NCI-H82 (cell line): Measurements from ENCODE around the gene ELL.
"Not testable (repeated sequence)": the region's sequence is repeated elsewhere in the genome, so short reads cannot be mapped to it uniquely, and the experiment has no call there.

ENCODE experiments used
- DNase-seq: peaks from one replicate; lab custom pipeline; 2025; lab: John Stamatoyannopoulos, UW

ELL gene

GRCh38 chr19:18521692-18522123 lies at the start of gene ELL:
Gene ELL (minus strand): TSS chr19:18522070. CDS start chr19:18522055, 15 bp downstream.
- DNase-seq: no peak

DNA sequence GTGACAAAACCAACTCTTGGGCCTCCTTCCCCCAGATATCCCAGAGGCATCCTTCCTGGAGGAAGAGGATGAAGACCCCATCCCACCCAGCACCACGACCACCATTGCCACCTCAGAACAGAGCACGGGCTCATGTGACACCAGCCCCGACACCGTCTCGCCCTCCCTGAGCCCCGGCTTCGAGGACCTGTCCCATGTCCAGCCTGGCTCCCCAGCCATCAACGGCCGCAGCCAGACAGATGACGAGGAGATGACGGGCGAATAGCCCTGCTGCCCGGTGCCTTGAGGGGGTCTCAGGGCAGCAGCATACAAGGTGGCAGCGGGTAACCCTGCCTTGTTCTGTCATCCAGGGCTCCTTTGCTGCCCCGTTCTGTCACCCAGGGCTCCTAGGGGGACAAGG lies 46.5 kb upstream of the ELL start:
- DNase-seq: no peak

- DNase-seq: no peak
Observed at GRCh38 chr19:18566953-18567352, 45.1 kb upstream of the ELL start.

DNA sequence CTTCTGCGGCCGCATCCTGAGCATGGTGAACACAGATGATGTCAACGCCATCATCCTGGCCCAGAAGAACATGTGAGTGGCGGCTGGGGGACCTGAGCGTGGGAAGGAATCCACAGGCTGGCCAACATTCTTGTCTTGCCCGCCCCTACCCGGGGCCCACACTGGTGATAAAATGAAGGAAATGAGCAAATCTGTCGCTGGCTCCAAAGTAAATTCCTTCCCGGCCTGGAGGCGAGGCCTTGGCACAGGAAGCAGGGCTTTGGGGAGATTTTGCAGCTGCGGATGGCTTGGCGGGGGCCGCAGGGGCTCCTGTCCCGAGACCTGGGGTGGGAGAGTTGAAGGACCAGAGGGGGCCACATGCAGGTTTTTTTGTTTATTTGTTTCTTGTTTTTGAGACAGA lies 40.2 kb upstream of the ELL start:
- DNase-seq: no peak

- DNase-seq: no peak
Observed at GRCh38 chr19:18559685-18560084, 37.8 kb upstream of the ELL start.

- DNase-seq: no peak
Observed at GRCh38 chr19:18558604-18559003, 36.7 kb upstream of the ELL start.

DNA sequence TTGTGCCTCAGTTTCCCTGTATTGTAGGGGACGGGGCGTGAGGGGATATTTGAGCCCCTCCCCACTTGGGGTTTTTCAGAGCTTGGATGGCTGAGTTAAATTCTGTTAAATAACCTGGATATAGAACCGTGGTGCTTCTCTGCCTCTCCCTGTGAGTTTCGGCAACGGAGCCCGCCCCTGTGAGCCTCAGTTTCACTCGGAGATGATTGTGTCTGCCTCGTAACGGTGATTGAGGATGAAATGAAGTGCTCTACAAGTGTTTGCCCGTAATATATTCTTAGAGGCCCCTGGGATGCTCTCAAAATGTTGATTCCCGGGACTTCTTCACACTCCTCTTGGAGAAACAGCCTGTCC lies 36.3 kb upstream of the ELL start:
- DNase-seq: no peak

- DNase-seq: peak; percentile 100
Observed at GRCh38 chr19:18557411-18558201, 35.7 kb upstream of the ELL start, which contains the start of gene KXD1. Gene KXD1 (plus strand): TSS chr19:18557870. CDS start chr19:18562057, 4,187 bp downstream.

- DNase-seq: peak; percentile 79
Observed at GRCh38 chr19:18551631-18552030, 29.8 kb upstream of the ELL start.

DNA sequence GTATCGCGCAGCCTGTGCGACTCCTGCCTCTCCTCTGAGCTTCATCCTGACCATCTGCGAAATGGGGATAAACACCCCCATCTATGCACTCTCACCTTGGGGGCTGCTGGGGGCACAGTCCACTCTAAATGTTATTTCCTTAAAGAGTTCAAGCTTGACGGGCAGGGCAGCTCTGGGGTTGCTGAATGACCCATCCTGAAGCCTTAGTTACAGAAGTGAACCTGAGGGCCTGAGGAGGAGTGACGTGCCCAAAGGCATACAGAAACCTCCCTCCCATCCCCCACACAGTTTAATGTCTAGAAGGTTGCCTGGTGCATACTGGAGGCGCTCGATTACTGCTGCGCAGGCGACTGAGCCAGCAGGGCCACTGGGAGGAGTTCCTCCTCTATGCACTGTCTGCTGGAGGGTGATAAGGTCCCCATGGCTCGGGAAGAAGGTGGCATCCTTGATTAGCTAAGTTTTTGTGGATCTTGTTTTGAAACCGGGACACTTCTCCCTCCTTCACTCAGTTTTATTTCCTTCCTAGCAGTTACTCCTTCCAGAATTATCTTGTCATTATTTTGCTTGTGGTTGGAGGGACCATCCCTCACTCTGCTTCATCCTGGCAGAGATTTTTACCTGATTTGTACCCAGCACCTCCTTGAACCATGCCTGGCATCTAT lies 22.1 kb upstream of the ELL start:
- DNase-seq: peak; percentile 90

DNA sequence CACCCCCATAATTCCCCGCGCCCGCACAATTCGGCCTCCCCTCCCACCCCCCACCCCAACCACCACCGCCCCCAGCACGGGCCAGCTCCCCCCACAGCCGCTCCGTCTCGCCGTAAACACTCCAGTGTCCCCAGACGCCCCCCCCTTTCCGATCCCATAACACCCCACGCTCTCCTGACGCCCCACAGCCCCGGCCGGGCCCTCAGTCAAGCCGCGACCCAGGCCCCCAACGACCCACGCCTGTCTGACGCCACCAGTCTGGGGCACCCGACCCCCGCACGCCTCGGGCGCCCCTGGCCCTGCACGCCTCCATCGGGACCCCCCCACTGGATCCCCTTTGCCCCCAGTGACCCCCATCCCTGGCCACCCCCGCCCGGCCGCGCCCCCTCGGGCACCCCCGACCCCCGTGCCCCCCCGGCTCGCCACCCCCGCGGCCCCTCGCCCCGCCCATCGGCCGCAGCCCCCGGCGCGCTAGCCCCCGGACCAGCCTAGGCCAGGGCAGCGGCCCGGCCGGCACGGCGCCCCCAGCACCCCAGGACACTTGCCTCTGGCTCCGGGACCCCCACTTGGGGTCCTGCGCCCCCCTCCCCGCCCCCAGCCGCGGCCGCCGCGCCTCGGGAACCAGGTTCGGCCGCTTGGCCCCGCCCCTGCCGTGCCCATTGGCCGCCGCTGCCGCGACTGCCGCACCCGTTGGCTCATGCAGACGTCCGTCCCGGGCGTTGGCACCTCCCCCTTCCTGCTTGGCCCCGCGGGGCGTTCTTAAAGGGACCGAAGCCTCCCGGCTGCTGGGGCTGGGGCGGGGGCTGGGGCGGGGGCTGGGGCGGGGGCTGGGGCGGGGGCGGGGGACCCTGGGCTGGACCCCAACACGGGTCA lies 21.3 kb upstream of the ELL start, which contains the start of gene FKBP8:
FKBP8 (minus strand) TSS at position 633 of the 873 bp plus-strand sequence. CDS start 1,603 bp downstream, outside the sequence.
- peak; percentile 98 for DNase-seq

GRCh38 chr19:18541992-18542940 lies 20.4 kb upstream of the ELL start:
- DNase-seq: peak; percentile 57

GRCh38 chr19:18541258-18541991 lies 19.6 kb upstream of the ELL start:
- DNase-seq: no peak

- not testable (repeated sequence) for DNase-seq
Observed at GRCh38 chr19:18540200-18540599, 18.3 kb upstream of the ELL start.

DNA sequence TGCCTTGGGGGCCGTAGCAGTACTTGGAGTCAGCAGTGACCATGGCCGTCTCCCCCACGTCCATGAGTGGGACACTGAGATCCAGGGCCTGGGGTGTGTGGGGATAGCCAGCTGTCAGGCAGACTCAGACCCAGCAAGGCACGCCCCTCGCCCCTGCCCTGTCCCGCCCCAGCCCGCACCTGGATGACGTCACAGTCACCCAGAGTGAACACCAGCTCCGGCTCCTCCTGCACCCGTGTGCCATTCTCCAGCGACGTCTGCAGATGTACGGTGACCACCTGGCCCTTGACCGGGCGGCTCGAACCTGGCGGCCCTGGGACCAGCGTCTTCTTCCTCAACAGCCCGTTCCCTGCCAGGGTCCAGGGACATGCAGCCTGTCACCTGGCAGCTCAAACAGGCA lies 17.5 kb upstream of the ELL start:
- no peak for DNase-seq

DNA sequence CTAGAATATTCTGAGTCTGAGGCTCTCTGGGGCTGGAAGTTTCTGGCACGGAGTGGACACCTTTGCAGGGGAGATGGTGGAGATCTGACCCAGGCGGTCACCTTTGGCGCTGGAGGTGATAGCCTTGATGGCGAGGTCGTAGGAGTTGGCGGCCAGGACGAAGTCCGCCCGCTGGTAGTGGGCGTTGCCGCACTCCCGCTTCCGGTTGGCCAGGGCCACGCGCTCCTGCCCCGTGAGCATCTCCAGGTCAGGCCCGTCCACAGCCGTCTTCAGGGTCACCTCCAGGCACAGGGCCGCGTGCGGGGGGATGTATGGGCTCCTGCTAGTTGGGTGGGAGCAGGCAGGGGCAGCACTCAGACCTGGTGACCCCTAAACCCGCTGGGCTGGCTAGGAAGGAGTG lies 16.2 kb upstream of the ELL start:
- no peak for DNase-seq

DNA sequence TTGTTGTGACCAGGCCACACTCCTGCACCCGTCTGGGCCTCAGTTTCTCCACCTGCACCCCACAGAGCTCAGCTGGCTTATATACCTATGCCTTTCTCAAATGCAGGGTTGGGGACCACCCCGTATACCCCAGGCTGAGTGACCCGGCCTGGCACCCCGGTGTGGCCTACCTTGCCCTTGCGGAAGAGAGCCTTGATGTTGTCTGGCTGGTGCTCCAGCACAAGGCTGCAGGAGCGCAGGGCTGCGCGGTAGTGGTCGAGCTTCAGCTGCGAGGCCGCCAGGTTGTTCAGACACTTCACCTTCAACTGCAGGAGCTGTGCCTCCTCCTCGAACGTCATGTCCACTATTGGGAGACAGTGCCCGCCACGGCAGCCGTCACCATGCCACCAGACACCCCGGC lies 15.6 kb upstream of the ELL start:
- DNase-seq: no peak

GRCh38 chr19:18536475-18536874 lies 14.6 kb upstream of the ELL start:
- no peak for DNase-seq

- no peak for DNase-seq
Observed at GRCh38 chr19:18533058-18533457, 11.2 kb upstream of the ELL start.

DNA sequence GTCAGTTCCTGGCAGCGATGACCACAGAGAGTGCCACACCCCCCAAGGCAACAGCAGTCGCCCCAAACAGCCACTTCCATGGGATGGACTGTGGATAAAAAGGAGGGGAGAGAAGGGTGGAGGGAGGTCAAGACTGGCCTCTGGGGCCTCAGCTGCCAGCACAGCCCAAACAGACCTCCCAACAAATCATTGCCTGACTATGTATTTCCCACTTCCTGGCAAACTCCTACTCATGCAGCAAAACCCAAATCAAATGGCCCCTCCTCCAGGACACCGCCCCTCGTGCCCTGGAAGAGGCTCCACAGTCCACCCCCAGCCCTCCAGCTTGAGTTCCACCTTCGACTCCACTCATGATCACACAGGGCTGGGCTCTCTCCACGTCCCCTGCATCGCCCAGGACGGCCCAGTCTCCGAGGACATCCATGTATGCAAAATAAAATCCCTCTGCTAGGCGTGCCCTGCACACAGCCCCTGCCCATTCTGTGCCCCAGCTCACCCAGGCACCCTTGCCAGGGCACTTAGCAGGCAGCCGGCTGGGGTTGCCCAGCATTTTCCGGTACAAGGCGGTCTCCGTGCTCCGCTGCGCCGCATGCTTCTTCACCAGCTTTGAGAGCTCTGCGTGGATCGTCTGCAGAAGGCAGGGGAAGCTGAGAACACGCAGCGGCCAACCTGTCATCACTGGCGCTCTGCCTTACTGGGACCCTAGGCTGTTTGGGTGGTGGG lies 10.5 kb upstream of the ELL start:
- no peak for DNase-seq
